TTC549 (cell line): ENCODE data around the gene REELD1.

Experiments used
- FAIRE-seq: peaks from 2 replicates; lab custom pipeline; 2012; peaks lifted over from hg19 to GRCh38; lab: Jason Lieb, UNC

Gene REELD1

DNA sequence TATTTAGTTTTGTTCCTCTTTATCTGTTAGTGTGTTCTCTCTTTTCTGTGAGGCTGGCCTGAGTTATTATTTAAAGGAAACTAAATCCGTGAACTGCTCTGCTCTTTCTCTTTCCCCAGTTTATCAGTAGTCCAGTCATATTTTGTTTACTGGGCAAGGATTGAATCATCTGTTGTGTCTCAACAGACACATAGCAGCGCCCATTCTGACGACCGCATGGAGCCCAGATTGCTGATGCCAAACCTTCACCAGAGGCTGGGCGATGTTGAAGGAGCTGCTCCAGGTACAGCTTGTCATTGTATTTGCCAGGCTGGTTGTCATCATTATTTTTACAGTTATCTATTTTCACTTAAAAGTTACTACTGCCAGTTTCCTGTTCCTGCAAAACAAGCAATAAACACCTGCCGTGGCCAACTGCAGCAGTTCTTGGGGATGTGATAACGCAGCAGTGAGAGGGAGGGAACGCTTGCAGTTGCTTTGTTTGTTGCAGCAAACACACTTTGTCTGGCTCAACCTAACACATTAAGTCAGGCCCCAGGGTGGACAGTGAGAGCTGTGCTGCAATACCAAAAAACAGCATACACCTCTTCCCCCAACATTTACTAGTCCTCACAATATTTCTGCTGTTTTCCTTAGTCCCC, 10.1 kb downstream of the REELD1 start:
- no peak for FAIRE-seq

DNA sequence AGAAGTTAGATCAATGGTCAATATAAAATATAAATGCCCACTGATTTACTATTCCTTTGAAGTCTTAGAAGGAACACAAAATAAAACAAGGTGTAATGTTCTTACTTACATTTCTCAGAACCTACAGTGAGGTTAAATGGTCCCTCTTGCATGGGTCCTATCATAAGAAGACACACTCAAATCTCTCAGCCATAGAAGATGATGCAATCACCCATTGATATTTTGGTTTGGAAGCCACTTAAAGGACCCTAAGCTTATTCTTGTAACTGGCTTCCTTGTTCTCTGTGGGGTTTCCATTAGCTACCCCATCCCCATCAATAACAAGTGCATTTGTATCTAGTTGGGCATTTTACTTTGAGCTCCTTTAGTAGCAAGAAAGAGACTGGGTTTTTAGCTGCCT, 15.1 kb downstream of the REELD1 start:
- FAIRE-seq = no peak

DNA sequence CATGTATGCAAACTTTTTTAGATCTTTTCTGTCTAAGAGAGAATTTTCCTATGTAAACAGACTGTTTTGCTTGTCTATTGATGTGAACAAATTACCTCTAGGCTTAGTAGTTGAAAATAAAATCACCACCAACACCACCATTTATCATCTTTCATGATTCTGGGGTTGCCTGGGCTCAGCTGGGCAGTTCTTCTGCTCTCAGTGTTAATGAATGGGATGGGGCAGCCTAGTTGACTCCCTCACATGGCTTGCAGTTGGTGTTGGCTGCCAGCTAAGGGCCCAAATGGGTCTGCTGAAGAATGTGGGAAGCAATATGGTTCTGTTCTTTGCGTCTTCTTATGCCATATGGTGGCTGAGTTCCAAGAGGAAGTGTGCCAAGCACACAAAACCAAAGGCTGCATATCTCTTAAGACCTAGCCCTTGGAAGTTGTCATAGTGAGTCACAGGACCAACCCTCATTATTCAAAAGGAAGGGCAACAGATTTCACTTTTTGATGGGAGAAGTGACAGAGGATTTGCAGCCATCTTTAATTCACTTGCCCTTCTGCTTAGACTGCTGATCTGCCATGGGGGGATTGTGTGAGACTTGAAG, 17.9 kb downstream of the REELD1 start:
- FAIRE-seq = no peak

DNA sequence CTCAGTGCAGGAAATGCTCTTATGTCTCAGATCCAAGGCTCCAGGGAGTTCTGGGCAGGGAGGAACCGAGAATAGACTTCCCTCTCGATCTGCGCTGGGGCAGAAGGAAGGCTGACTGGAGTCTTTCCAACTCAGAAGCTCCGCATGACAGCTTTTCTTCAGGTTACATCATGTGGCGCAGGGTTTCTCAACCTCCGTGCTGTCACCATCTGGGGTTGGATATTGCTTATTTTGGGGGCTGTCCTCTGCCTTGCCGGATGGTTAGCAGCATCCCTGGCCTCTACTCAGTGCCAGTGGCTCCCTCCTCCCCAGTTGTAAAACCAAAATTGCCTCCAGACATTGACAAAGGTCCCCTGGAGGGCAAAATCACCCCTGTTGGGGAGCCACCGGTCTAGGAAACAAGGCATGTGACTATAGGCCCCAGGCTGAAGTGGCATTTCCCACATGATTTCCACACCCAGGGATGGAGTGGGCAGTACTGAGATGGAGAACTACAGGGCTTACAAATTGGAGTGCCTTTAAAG, 21.4 kb downstream of the REELD1 start:
- no peak for FAIRE-seq

DNA sequence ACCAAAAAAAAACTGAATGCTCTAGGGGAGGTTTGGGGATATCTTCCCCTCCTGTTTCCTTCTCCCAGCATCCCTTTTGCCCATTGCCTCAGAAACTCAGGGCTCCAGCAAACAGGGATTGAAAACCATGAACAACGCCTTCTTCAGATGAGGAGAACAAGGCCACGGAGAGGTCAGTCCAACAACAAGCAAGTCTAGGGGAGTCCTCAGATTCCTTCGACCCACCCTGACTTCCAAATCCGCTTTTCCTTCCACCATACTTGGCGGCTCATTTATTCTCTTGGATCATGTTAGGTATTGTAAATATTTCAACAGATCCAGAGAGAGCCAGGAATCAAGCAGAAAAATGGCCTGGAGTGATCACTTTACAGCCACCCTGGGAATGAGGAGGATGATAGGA, 21.9 kb downstream of the REELD1 start:
- FAIRE-seq = no peak

DNA sequence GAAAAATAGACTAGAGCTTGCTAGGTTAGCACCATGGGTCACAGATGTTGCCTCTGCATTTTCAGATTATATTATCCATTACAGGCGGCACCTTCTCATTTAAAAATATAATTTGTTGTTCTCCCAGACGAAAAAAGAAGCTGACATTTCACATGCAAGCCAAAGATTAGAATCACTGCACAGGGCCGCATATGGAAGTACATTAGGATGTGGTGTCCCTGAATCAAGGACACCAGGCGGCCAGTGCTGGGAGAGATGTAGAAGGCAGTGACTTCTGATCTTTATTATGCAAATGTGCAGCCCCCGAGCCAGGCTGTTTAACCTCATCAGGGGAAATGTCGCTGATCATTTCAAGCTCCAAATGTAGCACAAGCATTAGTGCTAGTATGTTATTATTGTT, 22.8 kb downstream of the REELD1 start:
- no peak for FAIRE-seq

DNA sequence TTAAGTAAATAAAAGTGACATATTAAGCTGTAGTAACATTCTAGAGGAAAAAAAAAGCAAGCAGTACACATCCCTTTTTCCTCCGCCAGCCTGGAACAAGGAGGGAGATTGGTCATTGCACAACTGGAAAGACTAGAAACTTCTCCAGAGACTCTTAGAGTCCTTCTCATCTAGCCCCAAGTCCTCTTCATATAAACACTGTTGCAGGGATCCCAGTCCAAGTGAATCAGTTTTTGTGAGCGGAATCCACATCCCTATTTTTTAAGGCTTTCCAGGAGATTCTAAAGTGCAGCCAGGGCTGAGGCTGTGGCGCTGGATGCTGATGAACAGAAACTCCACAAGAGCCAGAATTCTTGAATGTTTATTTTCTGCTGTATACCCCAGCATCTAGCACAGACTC, 23.8 kb downstream of the REELD1 start:
- no peak for FAIRE-seq

DNA sequence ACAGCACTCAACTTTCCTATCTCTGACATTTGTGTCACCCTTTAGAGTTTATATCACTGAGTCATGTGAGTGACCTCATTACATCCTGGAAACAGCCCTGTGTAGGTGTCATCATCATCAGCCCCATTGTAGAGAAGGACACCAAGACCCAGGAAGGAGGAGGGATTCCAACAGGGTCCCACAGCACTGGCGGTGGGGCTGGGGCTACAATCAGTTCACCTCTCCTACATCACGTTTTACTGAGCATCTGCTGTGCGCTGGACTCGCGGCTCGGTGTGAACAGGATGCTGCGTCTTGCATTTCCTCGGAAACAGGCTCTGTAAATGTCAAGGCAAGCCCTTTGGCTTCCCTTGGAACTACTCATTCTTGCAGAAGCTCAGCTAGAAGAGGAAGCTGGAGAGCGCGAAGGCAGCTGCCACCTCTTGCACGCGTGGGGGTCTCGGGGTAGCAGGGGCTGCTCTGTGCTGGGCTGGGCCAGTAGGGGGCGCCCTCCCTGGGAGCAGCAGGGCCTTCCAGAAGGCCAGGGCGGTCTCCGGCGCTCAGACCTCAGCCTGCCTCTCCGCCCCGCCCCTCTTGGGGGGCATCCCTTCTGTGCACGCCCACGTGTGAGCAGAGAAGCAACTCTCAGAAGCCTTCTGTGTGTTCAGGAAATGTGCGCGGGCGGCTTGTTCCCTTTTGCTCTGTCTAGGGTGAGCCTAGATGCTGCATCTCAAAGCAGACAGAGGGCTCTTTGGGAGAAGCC, 29.0 kb downstream of the REELD1 start:
- FAIRE-seq = no peak

DNA sequence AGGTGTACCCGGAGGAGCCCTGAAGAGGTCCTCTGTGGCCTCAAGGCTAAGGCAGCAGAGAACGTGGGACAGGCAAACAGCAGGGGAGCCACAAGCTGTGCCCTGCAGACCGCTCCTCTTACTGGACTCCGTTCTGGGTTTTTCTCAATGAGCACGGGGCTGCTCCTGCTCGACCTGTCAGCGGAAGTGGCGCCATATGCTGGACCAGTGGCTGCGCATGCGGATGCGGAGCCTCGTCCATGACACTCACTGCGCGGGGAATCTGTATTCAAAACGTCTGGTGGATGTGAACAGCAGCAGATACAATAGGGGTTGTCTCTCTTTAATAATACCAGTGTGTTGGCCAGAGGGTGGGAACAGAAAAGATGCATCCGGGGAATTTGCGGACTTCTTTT, 29.5 kb downstream of the REELD1 start:
- FAIRE-seq = no peak

DNA sequence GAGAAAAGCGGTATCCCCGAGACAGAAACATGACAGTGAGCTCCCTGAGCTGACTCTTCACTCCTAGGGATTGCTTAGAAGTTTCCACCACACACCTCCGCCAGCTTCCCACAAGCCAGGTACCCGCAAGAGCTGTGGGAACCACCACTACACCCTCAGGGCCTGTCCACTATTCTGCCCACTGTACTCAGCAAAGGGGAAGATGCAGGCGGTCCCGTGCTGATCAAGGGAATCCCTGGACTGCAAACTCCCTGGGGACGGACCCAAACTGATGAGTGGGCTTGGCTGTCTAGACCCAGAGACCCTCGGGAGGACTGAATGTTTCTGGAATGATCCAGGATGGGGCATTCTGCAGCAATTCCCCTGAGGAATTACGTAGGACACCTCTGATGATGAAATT, 30.2 kb downstream of the REELD1 start:
- FAIRE-seq = no peak

DNA sequence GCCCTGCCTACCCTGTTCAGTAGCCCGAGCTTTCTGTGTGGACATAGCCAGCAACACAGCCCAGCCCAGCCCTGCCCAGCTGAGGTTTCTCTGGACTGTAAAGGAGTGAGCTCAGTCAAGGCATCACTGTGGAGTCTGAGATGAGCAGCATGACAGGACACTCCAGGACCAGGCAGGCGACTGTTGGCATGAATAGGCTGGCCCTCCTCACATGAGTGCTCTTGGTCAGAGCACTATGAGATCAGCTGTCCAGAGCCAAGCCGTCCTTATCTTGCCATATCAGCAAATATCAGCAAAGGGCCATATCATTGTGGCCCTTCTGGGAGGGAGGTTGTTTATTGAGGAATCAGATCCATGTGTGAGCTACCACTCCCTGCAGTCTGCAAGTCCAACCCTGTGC, 30.9 kb downstream of the REELD1 start:
- no peak for FAIRE-seq

DNA sequence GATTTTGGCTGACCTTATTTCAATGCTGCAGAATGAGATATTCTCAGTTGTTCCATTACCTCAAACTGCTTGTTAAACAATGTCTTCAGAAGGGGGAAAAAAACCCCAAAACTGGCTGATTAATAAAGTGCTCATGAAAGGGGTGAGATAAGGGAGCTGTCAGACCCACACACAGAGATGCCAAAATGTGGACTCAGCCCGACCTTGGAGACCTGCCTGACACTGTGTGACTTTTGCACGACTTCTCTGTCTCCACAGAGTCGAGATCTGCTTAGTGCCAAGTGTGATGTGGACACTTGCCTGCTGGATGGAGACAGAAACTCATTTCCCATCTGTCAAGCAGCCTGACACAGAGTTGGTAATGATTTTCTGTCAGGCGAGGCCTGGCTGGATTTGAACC, 31.5 kb downstream of the REELD1 start:
- no peak for FAIRE-seq

DNA sequence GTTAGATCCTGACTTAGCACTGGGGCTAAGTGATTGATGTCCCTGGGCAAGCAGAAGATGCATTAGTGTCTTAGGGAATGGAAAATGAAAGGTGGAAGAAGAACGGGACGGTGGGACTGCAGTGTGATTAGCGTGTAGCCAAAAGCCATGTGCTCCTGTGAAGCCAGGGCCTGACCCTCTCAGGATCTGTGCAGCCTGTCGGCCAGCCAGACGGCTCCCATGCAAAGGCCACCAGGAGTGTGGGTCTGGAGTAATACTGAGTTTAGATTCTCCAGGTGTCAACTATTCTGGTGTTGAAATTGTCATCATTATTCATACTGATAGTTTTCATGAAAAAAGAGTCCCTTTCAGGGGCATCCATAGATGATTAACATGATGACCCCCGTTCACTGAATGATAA, 32.0 kb downstream of the REELD1 start:
- FAIRE-seq = no peak

DNA sequence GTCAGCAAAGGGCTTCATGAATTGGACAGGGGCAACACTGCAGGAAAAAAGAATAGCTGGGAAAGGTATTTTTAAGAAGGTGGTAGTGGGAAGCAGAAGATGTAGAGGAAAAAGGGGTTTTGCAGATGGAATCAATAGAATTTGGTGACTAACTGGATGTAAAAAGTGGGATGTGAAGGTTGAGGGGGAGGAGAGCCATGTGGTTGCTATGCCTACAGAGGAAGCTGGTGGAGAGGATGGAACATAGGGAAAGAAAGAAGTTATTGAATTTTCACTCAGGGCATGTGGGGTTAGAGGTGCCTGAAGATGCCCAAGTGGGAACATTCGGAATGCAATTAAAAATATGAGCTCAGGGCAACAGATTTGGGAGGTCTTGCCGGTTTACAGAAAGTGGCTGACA, 33.0 kb downstream of the REELD1 start:
- FAIRE-seq = no peak

DNA sequence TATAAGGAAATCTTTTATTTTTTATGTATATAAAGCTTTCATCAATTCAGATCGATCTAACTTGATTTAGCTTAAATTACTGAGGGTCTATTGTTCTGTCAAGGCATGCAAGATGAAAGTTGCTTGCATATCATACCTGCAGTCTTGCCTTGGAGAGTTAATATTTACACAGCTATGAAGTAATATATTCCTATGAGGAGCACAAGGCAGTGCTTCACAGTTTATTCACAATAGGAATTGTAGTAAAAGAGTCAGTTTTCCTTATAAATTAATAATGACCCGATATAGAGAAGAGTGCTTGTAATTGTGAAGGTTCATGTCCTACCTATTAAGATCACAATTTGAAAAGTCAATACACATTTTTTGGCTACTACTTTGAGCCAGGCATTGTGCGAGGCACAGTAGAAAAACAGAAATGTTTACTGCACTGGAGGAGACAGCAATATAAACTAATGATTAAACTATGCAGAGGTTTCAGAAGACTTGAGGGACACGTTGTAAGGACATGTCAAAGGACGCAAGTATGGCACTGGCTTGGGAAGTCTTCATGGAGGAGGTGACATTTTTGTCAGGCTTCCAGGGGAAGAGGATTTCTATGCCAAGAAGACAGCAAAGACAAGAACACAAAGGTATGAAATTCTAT, 38.8 kb downstream of the REELD1 start:
- FAIRE-seq = no peak

DNA sequence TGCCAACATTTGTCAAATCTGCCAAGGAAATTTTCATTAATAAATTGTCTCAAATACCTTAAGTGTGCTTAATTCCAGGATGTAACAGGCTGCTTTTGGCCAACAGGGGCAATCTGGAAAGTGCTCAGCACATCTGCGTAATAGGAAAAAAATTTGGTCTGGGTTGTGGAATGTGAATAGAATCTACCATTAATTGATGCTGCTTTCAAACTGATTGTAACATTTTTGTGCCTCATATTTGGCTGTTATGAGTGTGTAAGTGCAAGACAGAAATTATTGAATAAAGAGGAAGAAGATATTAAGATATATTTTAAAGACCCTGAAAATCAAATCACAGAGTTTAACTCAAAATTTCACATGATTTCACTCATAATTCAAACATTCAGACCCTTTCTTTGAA, 41.1 kb downstream of the REELD1 start:
- FAIRE-seq = no peak

DNA sequence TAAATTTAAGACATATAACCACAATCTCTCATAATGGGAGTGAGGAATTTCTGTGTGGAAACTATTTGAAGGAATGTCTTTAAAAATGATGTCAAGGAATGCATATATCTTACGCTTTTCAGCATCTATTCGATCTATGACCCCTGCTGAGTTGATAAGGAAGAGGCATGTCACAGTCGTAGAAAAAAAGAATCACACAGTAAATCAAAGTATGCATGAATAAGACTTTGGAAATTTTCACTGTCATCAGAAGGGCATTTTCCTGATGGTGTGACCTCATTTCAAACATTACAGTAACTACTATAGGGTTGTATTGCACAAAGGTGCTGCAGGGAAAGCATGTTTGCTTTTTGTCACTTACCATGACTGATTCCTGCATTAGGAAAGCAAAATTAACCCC, 41.5 kb downstream of the REELD1 start:
- no peak for FAIRE-seq

DNA sequence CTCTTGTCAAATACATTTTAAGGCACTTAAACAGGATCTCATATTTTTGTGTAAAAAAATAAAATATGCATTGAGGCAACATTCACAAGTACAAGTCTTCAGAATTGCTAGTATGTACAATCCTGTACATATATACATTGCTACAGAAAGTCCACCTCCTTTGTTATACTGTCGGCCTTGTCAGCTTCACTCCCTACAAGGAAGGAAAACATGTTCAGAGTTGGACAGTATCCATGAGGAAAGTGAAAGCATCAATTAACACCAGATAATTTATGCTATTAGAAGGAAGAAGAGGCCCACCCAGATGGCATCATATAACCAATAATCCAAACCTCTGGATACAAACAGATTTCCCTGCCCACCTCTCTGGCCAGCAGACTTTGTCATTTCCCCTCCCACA, 42.0 kb downstream of the REELD1 start:
- FAIRE-seq = no peak

DNA sequence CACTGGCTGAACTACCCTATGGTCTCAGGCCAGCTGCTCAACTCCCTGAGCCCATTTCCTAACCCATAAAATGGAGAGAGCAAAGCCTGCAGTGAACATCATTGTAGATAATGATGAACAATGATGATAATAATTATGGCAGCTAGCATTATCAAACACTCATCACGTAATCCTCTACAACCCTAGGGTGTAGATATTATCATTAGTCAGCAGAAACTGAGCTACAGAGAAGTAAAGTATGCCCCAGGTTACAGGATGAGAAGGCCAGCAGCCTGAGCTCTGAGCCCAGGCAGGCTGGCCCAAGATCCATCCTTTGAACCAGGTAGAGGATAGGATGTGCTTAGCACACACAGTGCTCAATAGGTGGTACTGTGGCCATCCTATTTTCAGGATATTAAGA, 43.2 kb downstream of the REELD1 start:
- no peak for FAIRE-seq

DNA sequence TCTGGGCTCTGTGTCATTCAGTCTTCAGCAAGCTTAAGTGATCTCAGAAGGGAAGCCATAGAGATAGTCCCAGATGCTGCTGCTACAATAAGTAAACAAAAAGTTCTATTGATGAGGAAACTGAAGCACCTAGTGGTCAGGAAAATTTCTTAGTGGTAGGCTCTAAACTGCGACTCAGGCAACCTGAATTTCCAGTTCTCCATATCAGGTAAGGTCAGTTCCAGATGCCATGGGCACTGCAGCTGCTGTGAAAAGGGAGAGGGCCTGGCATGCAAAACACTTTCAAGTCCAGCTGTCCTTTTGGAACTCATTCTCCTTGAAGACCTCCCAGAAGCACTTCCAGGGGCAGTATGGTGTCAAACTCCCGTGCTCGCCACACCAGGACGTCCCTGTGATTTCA, 46.2 kb downstream of the REELD1 start:
- no peak for FAIRE-seq

DNA sequence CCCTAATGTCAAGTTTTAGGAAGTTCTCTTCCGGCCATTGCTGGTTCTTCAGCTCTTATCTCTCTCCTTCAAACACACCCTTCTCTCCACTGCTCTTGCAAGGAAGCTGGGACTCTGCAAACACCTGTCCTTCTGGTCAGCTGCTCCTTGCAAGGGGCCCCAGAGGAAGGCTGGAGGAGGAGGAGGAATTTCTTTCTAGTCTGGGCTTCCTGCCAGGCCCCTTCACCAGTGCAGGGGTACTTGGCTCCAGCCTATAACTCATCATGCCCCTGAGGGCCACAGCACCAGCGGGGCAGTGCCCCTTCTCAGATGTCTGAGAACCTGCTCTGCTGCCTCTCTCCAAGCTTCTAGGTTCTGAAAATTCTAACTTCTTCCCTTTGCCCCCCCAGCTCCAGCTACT, 46.7 kb downstream of the REELD1 start:
- no peak for FAIRE-seq

DNA sequence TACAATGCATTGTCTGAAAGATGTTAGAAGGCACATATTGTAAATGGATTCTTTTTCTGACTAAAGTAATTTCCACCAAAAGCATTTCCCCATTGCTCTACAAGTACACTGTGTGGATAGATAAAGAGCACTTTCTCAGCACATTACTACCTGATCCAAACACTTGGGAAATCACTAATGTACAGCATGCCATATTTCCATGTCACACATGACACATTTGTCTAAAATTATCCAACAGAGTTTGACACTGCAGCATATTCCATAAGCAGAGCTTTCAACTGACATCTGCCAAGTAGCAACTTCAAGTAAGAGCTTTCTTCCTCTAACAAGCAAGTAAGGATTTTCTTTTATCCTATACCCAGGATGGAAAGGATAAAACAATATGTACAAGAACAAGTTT, 49.5 kb downstream of the REELD1 start:
- FAIRE-seq = no peak

DNA sequence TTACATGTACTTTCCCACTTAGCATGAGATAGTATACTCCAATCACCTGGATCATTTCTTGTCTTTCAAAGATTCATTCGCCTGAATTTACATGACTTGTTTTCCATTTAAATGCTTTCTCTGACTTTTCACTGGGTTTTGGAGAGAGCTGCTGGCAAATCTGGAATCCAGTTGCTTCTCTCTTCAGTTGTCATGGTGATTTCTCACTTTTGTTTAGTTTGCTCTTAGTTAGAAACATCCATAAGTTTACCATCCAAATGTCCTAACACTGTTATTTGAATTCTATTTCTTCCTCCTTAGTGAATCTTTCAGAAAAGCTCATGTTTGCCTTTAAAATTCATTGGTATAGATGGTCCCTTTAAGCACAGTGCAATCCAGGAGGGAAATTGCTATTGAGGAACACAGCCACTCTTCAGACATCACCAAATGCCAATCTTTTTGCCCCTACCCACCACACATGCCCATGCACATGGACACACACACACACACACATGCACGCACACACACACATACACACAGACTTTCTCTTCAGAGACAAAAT, 51.7 kb downstream of the REELD1 start:
- FAIRE-seq = no peak
